Natural killer cell (primary cell): ENCODE measurements around the gene HIVEP3. TPM values are rescaled to one million over a fixed set of nuclear protein-coding genes. Genes with fewer than 3 reads are reported as not detected.

Experiments
- ATAC-seq, 3 donors: fragments of 150-1000 bp in 2 of 3; fragments of 200-7000 bp in 1 of 3; cut with Tn5 transposase; 1 replicate in 1 of 3; 2 replicates in 2 of 3; pipeline ENCODE4 v1.10.0; 2021; ENCODE audit warnings: mild to moderate bottlenecking in 2 of 3, moderate library complexity in 2 of 3
- DNase-seq, 2 donors: peaks; one replicate each; pipeline versions ENCODE4 v3.0.0 to v3.0.0-alpha.2; 2013 to 2021; ENCODE audit warnings: mixed read lengths in 1 of 2
- H3K27ac ChIP-seq: one replicate; pipeline ENCODE4 v1.5.1; 2013; ENCODE audit warnings: mild to moderate bottlenecking, low read length
- H3K27me3 ChIP-seq: one replicate; pipeline ENCODE4 v1.6.1; 2013; ENCODE audit warnings: low read length; ENCODE audit not compliant: control insufficient read depth, insufficient read depth
- H3K36me3 ChIP-seq: one replicate; pipeline ENCODE4 v1.6.1; 2013; ENCODE audit warnings: low read length; ENCODE audit not compliant: control insufficient read depth, insufficient read depth
- H3K4me1 ChIP-seq: one replicate; pipeline ENCODE4 v1.6.1; 2013; ENCODE audit warnings: low read length; ENCODE audit not compliant: control insufficient read depth, insufficient read depth
- H3K4me3 ChIP-seq: one replicate; pipeline ENCODE4 v1.5.1; 2013; ENCODE audit warnings: low read length
- H3K9me3 ChIP-seq: one replicate; pipeline ENCODE4 v1.6.1; 2013; ENCODE audit warnings: low read length; ENCODE audit not compliant: control insufficient read depth, insufficient read depth
- H3K27ac Mint-ChIP-seq, 2 donors: one replicate each; pipeline ENCODE4 v1.8.0; 2022; ENCODE audit warnings: mild to moderate bottlenecking in 2 of 2, mixed read lengths in 2 of 2, moderate library complexity in 1 of 2
- H3K27me3 Mint-ChIP-seq, 2 donors: one replicate each; pipeline ENCODE4 v1.8.0; 2022; ENCODE audit warnings: low read depth in 2 of 2, mixed read lengths in 2 of 2
- H3K36me3 Mint-ChIP-seq: one replicate; pipeline ENCODE4 v1.8.0; 2022; ENCODE audit warnings: mixed read lengths
- H3K4me1 Mint-ChIP-seq, 2 donors: one replicate each; pipeline ENCODE4 v1.8.0; 2022; ENCODE audit warnings: mixed read lengths in 2 of 2
- H3K4me3 Mint-ChIP-seq: one replicate; pipeline ENCODE4 v1.8.0; 2022; ENCODE audit warnings: mild to moderate bottlenecking, moderate library complexity, mixed read lengths
- H3K9me3 Mint-ChIP-seq, 2 donors: one replicate each; pipeline ENCODE4 v1.8.0; 2022; ENCODE audit warnings: mixed read lengths in 2 of 2
- CTCF ChIP-seq: fragments of 200-600 bp; IDR thresholded peaks from one replicate; pipeline ENCODE4 v1.8.0; 2022; ENCODE audit warnings: antibody characterized with exemption
- WGBS: methylation state at CpG from one replicate; pipeline ENCODE4 v1.1.7; 2013; ENCODE audit warnings: missing lambda C conversion rate; ENCODE audit not compliant: insufficient coverage; 5-methylcytosine and 5-hydroxymethylcytosine counted together
- intact Hi-C: fragments of 100-400 bp; cut with micrococcal nuclease; formaldehyde crosslinking; loops from one replicate; pipeline ENCODE4 v1.14.2; 2022
- total RNA-seq, 4 donors: library from RNA; stranded (reverse); fragments of 120-200 nt in 1 of 4; gene quantifications; one replicate each; pipeline versions ENCODE4 v1.2.3 to v1.2.4, GENCODE V29; 2013 to 2022

The HIVEP3 gene
- total RNA-seq, 3 donors from 2014 or later (not counting 1 experiment from before 2014, with no cell fraction given), result 26.2 to 35.2 (median 29.8) TPM

GRCh38 chr1:41842993-41843755, 75.5 kb downstream of the HIVEP3 start:
- no peak for ATAC-seq
- Histone ChIP-seq H3K36me3 (no peaks in the 10 kb centered on the region), H3K27me3 (no peaks in the 10 kb centered on the region), H3K4me1 (peaks cover 12% of the 10 kb centered on the region), H3K9me3 (no peaks in the 10 kb centered on the region), H3K27ac (no peak overlapping the region), H3K4me3 (no peak overlapping the region)
- Mint-ChIP-seq H3K4me3 (no peak overlapping the region), H3K36me3 (peaks cover 7% of the 10 kb centered on the region), H3K27me3 (no peaks in the 10 kb centered on the region), H3K27ac (peak overlapping the region in 1 of 2 donors; percentile 70), H3K4me1 (peaks cover 25 to 38% of the 10 kb centered on the region in 2 donors), H3K9me3 (no peaks in the 10 kb centered on the region)
- 80% methylated on average over 8 of the region's 11 CpGs for WGBS
- DNase-seq, result no peak
- intact Hi-C loops, result no loop called here
- TF ChIP-seq CTCF, result no peak

- DNase-seq (no peak), ATAC-seq (no peak)
- Mint-ChIP-seq H3K27ac (no peak overlapping the region), H3K27me3 (no peaks in the 10 kb centered on the region), H3K4me3 (no peak overlapping the region), H3K9me3 (no peaks in the 10 kb centered on the region), H3K4me1 (peaks cover 25 to 41% of the 10 kb centered on the region in 2 donors), H3K36me3 (peaks cover 3% of the 10 kb centered on the region)
- no peaks in the 10 kb centered on the region for H3K9me3 ChIP-seq
- H3K27me3 ChIP-seq, result no peaks in the 10 kb centered on the region
- TF ChIP-seq CTCF, result no peak
- H3K36me3 ChIP-seq, result no peaks in the 10 kb centered on the region
- no peak overlapping the region for H3K27ac ChIP-seq
- 96% methylated on average over 2 of the region's 2 CpGs for WGBS
- intact Hi-C loops, result no loop called here
- H3K4me3 ChIP-seq, result no peak overlapping the region
- H3K4me1 ChIP-seq, result peaks cover 12% of the 10 kb centered on the region
Measured at GRCh38 chr1:41842326-41842725, 76.4 kb downstream of the HIVEP3 start.

- peaks cover 25 to 35% of the 10 kb centered on the region in 2 donors for H3K4me1 Mint-ChIP-seq
- DNase-seq, result no peak
- Histone ChIP-seq H3K27ac (no peak overlapping the region), H3K4me3 (no peak overlapping the region), H3K36me3 (no peaks in the 10 kb centered on the region), H3K27me3 (no peaks in the 10 kb centered on the region), H3K9me3 (no peaks in the 10 kb centered on the region), H3K4me1 (peaks cover 12% of the 10 kb centered on the region)
- 68% methylated on average over 8 of the region's 8 CpGs for WGBS
- no peak for TF ChIP-seq CTCF
- no peaks in the 10 kb centered on the region for H3K36me3 Mint-ChIP-seq
- peak overlapping the region in 1 of 2 donors; percentile 29 for H3K27ac Mint-ChIP-seq
- no peaks in the 10 kb centered on the region for H3K9me3 Mint-ChIP-seq
- intact Hi-C loops, result no loop called here
- no peaks in the 10 kb centered on the region for H3K27me3 Mint-ChIP-seq
- H3K4me3 Mint-ChIP-seq, result no peak overlapping the region
- no peak for ATAC-seq
Measured at GRCh38 chr1:41840592-41841246, 78.0 kb downstream of the HIVEP3 start.
